COR-L47 (cell line): ENCODE data around the gene TSPAN18.

Experiments used
- DNase-seq: peaks from one replicate; lab custom pipeline; 2025; lab: John Stamatoyannopoulos, UW

Gene TSPAN18

GRCh38 chr11:44916801-44917385 lies 190.1 kb downstream of the TSPAN18 start:
- DNase-seq: no peak

GRCh38 chr11:44917741-44918140 lies 191.0 kb downstream of the TSPAN18 start:
- DNase-seq: no peak

GRCh38 chr11:44920451-44920850 lies 193.7 kb downstream of the TSPAN18 start:
- no peak for DNase-seq

- DNase-seq: no peak
Observed at GRCh38 chr11:44923115-44923514, 196.4 kb downstream of the TSPAN18 start.

- DNase-seq: no peak
Observed at GRCh38 chr11:44923806-44924205, 197.0 kb downstream of the TSPAN18 start.

- no peak for DNase-seq
Observed at GRCh38 chr11:44926036-44926435, 199.3 kb downstream of the TSPAN18 start.

- DNase-seq: peak; percentile 73
Observed at GRCh38 chr11:44927174-44927661, 200.5 kb downstream of the TSPAN18 start.

GRCh38 chr11:44928144-44928543 lies 201.4 kb downstream of the TSPAN18 start:
- no peak for DNase-seq

- no peak for DNase-seq
Observed at GRCh38 chr11:44928816-44929215, 202.1 kb downstream of the TSPAN18 start.

- no peak for DNase-seq
Observed at GRCh38 chr11:44930588-44931302, 204.0 kb downstream of the TSPAN18 start.

GRCh38 chr11:44931466-44931865 lies 204.7 kb downstream of the TSPAN18 start:
- DNase-seq: no peak

GRCh38 chr11:44934110-44934509 lies 207.3 kb downstream of the TSPAN18 start:
- no peak for DNase-seq

- no peak for DNase-seq
Observed at GRCh38 chr11:44934735-44935250, 208.0 kb downstream of the TSPAN18 start.

GRCh38 chr11:44936525-44936924 lies 209.8 kb downstream of the TSPAN18 start:
- peak; percentile 66 for DNase-seq

- no peak for DNase-seq
Observed at GRCh38 chr11:44936951-44937543, 210.3 kb downstream of the TSPAN18 start.

- DNase-seq: no peak
Observed at GRCh38 chr11:44938066-44938691, 211.4 kb downstream of the TSPAN18 start.

- DNase-seq: no peak
Observed at GRCh38 chr11:44939673-44940395, 213.1 kb downstream of the TSPAN18 start.

GRCh38 chr11:44940404-44940803 lies 213.6 kb downstream of the TSPAN18 start:
- DNase-seq: no peak

- DNase-seq: no peak
Observed at GRCh38 chr11:44940835-44941234, 214.1 kb downstream of the TSPAN18 start.

GRCh38 chr11:44941259-44942021 lies 214.7 kb downstream of the TSPAN18 start:
- DNase-seq: no peak
